ENCODE results near the gene ABCA3.

The ABCA3 gene

DNA sequence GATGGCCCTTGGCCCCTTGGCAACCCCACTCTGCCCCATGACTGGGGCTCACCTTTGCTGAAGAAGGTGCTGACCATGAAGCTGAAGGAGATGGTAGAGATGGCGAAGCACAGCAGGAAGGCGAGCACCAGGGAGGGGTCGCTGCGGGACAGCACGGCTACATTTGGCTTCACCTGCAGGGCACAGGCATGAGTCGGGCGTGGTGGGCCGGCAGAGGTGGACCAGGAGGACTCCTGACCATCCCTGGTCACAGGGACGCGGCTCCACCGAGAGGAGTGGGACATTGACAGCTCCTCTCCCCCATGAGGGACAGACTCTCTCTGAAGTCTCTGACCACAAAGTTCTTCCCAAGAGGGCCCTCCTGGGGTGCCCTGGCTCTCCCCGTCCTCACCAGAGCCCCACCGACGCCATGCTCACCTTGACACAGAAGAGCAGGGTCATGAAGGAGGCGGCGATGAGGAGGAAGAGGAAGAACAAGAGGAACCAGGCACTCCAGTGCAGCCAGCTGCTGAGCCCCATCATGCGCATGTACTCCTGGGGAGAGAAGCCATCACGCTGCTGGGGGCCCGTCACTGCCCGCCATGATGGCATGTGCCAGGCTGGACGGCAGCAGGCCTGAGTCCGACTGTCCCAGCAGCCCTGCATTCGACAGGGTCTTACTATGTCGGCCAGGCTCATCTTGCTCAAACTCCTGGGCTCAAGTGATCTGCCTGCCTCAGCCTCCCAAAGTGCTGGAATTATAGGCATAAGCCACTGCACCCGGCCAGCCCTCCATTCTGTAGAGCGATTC is 23.1 kb downstream of the ABCA3 start:
- no peak for DNase-seq

DNA sequence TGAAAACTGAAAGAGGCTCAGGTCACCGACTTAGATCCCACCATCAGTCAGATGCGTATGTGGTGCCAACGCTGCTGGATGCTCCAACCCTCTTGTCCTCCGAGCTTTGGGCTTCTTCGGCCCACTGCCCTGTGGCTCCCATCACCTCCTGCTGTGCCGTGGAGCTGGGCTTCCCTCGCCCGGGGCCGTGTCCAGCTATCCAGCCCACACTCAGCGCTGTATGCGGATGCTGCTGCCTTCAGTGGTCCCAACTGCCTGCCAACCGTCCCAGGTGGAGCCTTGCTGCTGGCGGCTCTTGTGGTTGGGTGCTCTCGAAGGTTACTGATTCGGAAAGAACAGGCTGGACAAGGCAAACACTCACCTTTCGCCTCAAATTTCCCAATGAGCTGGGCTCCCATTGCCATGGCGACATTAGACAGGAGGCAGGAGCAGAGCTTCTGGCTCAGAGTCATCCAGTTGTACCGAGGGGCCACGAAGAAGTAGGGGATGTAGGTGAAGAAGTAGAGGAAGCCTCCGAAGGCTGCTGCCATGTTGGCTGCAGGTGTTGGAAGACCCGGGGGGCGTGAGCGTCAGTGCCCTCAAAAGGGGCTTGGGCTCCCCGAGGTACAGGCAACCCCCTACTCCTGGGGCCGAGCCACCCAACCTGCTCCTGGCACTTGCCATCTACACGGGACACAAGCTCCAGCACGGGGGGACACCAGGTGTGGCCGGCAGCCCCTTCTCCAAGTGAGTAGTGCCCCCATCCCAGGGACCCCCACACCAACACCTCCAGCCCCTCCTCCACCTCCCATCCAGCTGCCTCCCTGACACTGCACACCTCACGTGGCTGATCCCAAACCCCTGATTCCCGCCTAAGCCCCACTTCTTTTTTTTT is 32.2 kb downstream of the ABCA3 start:
- DNase-seq: no peak

GRCh38 chr16:2299915-2300192 is 40.7 kb downstream of the ABCA3 start:
- DNase-seq: no peak

GRCh38 chr16:2299121-2299914 is 41.2 kb downstream of the ABCA3 start:
- DNase-seq: no peak

- DNase-seq: no peak
These were observed 41.9 kb downstream of the ABCA3 start for GRCh38 chr16:2298621-2299020.

- DNase-seq: no peak
These were observed 43.0 kb downstream of the ABCA3 start for GRCh38 chr16:2297506-2297860.

DNA sequence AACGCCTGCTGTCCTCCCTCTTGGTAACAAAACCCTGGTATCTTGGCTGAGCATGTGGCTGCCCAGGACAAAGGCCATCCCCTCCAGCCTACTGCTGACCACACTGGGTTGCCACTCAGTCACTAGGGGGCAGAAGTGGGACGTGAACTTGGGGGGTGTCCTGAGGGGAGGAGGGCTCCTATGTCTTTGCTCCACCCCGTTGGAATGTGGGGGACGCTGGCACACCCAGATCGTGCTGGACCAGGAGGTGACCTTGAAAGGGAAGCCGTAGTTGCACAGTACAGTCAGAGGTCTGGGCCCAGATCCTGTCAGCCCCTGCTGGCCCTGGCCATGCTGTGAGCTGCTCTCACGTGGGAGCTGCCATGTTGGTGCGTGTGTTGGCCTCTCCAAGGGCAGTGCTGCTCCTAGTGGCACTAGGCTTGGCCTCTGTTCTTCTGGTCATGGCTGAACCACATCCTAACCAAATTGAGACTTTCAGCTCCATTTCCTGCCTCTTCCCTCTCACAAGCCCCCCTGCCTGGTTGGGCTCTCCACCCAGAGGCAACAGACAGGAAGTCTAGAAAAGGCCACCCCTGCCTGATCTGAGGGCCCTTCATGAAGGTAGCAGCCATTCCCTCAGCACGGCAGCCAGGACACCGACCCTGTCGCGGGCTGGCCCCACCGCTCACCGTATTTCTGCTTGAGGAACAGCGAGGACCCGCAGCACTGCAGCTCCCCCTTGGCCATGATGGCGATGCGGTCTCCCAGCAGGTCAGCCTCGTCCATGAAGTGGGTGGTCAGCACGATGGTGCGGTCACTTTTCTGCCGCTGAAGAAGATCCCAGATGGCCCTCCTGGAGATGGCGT is 43.6 kb downstream of the ABCA3 start:
- DNase-seq: no peak

GRCh38 chr16:2295056-2295798 is 45.3 kb downstream of the ABCA3 start:
- DNase-seq: peak in 25 of 58 donors; percentile 6 to 65 (median 27)

GRCh38 chr16:2292221-2292620 is 48.3 kb downstream of the ABCA3 start:
- DNase-seq: no peak

DNA sequence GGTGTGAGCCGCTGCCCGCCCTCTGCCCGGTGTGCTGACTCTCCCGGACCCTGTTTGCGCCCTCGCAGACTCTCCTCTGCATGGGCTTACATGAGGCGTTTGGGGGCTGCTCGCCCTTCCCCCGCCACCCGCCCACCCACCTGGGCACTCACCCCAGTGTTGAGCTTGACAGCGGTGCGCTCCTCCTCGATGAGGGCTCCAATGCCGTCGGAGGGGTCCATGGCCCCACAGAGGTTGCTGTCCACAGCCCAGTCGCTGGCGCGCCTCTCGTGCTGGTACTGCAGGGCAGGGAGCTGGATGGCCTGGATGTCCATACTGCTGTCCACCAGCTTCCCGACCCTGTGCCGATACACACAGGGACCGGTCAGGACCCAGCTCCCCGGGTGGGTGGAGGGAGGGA is 51.2 kb downstream of the ABCA3 start:
- no peak for DNase-seq

GRCh38 chr16:2288726-2289125 is 51.8 kb downstream of the ABCA3 start:
- no peak for DNase-seq

DNA sequence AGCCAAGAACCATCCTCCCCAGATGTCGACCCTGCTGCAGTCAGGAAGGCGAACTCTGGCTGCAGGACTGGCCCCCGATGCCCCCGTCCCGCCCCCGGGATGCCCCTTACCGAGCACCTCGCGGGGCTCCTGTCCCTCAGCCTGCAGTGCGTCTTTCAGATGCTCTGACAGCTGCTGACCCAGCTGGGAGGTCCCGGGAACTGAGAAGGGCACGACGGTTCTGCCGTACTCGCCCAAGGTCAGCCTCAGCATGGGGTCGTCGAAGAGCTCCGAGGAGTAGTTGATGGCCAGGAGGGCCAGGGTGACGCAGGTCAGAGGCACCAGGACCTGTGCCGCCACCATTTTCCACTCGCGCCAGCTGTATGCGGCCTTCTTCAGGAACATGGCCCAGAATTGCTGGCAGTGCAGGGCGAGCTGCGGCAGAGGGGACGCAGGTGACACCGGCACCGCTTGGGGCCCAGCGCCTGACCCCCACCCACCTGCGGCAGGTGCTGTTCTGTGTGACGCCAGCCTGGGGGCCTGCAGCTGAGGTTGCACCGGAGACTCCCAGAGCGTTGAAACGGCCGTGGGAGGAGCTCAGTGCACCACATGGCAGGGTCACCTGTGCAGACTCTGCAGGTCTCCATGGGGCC is 52.5 kb downstream of the ABCA3 start:
- no peak for DNase-seq

DNA sequence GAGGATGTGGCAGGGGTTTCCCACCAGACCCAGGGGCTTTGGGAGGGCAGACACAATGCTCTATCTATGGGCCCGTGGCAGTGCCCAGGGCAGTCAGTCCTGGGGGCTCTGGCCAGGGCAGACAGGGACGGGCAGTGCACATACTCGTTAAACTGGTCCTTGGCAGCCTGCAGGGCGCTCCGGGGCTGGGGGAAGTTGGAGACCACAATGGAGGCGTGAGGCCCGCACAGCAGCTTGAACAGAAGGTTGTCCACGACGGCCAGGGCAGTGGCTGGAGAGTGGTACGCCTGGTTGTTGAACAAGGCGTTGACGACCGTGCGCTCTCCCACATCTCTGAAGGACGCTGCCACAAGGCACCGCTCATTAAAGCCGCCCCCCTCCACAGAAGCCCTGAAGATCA is 54.0 kb downstream of the ABCA3 start:
- DNase-seq: no peak

GRCh38 chr16:2285731-2286191 is 54.8 kb downstream of the ABCA3 start:
- DNase-seq: no peak

DNA sequence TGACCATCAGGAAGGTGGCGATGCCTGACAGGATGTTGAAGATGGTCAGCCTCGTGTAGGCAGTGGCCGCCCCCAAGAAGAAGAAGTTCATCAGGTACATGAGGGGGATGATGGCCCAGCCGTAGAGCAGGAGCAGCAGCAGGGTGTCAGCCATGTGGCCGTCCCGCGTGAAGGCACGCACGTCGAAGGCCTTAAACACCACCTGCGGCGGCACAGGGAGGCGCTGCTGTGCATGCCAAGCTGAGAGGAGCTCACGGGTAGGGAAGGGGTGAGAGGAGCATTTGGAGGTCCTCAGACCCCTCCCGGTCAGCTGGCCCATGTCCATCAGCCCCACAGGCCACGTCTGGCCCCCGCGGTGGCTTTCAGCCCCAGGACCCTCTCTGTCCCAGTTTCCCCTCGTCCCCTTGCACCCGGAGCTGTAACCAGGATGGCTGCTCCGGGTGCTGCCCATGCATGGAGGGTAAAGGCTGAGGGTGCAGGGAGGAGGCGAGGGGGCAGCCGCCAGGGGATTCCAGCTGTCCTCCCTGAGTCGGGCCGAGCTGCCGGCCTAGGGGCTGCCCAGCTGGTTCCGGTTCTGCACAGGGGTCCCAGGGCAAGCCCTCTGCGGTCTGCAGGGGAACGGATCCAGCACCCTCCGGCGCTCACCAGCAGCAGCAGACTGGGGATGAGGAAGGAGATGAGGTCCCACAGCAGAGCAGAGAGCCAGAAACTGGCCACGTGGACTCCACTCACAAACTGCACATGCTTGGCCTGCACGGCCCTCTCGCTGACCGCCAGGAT is 55.5 kb downstream of the ABCA3 start:
- no peak for DNase-seq

DNA sequence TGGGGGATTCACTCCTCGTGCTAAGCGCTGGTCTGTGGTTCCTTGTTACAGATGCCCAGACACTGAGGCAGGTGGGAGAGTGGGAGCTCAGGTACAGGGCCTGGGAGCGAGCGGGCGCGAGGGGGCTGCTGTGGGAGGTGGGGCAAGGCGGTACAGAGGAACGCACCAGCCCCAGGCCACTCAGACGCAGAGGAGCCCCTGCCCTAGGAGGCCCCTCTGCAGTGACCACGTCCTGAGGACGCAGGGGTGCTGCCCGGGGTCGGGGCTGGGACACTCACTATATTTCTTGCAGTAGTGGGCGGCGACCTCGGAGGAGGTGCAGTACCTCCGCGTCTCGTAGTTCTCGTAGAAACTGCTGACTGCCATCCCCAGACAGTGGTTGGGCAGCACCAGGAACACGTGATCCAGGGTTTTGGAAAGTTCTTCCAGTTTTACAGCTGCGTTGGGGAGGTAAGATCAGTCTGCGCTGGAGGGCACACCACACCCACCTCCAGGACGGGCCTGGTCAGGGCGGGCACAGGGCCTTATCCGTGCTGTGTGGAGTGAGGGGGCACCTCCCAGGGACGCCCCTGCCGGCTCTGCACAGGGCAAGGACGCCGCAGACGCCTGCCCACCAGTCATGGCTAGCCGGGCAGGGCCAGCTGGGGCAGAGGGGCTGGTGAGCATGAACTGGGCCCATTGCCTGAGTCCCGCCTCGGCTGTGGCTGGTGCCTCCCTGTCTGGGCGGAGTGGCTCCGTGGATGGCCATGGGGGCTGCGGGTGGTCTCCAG is 56.3 kb downstream of the ABCA3 start:
- no peak for DNase-seq

DNA sequence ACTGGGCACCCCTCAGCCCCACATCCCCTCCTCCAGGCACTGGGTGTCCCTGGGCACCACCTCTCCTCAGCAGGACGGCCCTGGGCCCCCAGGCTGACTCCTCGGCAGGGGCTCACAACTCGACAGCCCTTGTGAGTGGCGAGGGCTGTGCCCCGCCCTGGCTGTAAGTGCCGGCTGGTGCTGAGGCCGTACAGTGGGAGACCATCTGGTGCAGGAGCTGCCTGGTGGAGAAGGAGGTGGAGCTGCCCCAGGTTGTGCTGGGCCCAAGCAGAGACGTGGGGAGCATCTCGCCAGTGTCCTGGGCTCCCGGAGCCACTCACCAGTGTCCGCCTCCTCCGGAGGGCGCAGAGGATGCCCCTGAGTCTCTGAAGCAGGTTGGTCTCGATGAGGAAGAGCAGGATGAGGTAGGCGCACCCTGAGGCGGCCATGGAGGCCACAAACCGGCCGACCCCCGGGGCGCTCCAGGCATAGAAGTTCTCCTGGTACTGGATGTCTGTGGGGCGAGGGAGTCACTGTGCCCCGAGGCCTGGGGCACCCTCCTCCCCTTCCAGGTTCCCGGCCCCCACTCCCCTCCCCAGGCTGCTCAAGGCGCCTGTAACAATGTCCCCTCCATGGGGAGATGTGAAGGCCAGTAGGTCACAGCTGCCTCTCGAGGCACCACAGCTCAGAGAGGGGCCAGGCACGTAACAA is 57.5 kb downstream of the ABCA3 start:
- DNase-seq: no peak

GRCh38 chr16:2282262-2282661 is 58.3 kb downstream of the ABCA3 start:
- no peak for DNase-seq

Data from anterior cingulate cortex (tissue), 58 donors.